Measurements from ENCODE around the gene CUTA. TPM values are rescaled to one million over a fixed set of nuclear protein-coding genes. Genes with fewer than 3 reads are reported as not detected.
A peak's percentile ranks its signal among the peaks of the same experiment; 100 is the strongest.
"Not testable (repeated sequence)": the region's sequence is repeated elsewhere in the genome, so short reads cannot be mapped to it uniquely, and the experiment has no call there.

Gene CUTA
- total RNA-seq, 1 donor from 2014 or later = 74.7 TPM

GRCh38 chr6:33407132-33407718 is 10.7 kb downstream of the CUTA start:
- peak; percentile 72 for DNase-seq (ENCODE audit: low read depth)

GRCh38 chr6:33406126-33406525 is 11.8 kb downstream of the CUTA start:
- no peak for DNase-seq (ENCODE audit: low read depth)

GRCh38 chr6:33405386-33405940 is 12.4 kb downstream of the CUTA start:
- no peak for DNase-seq (ENCODE audit: low read depth)

GRCh38 chr6:33404884-33405283 is 13.0 kb downstream of the CUTA start:
- no peak for DNase-seq (ENCODE audit: low read depth)

GRCh38 chr6:33399881-33400280 is 18.0 kb downstream of the CUTA start:
- DNase-seq (ENCODE audit: low read depth) = not testable (repeated sequence)

GRCh38 chr6:33398601-33399000 is 19.3 kb downstream of the CUTA start:
- DNase-seq (ENCODE audit: low read depth) = not testable (repeated sequence)

GRCh38 chr6:33397541-33397940 is 20.4 kb downstream of the CUTA start:
- no peak for DNase-seq (ENCODE audit: low read depth)

GRCh38 chr6:33392979-33393378 is 24.9 kb downstream of the CUTA start:
- DNase-seq (ENCODE audit: low read depth) = no peak

- no peak for DNase-seq (ENCODE audit: low read depth)
Observed at GRCh38 chr6:33392595-33392948, 25.3 kb downstream of the CUTA start.

- DNase-seq (ENCODE audit: low read depth) = no peak
Observed at GRCh38 chr6:33391922-33392594, 25.8 kb downstream of the CUTA start.

GRCh38 chr6:33391278-33391921 is 26.5 kb downstream of the CUTA start, which contains the start of gene KIFC1:
KIFC1 (plus strand) TSS chr6:33391823; CDS start chr6:33391986, 163 bp downstream.
- peak; percentile 99 for DNase-seq (ENCODE audit: low read depth)

GRCh38 chr6:33390767-33391277 is 27.1 kb downstream of the CUTA start:
- DNase-seq (ENCODE audit: low read depth) = peak; percentile 39

GRCh38 chr6:33390173-33390572 is 27.7 kb downstream of the CUTA start:
- no peak for DNase-seq (ENCODE audit: low read depth)

- DNase-seq (ENCODE audit: low read depth) = peak; percentile 75
Observed at GRCh38 chr6:33384581-33385020, 33.3 kb downstream of the CUTA start.

GRCh38 chr6:33383427-33384185 is 34.3 kb downstream of the CUTA start:
- no peak for DNase-seq (ENCODE audit: low read depth)

GRCh38 chr6:33380272-33380981 is 37.5 kb downstream of the CUTA start:
- no peak for DNase-seq (ENCODE audit: low read depth)

GRCh38 chr6:33379184-33379583 is 38.7 kb downstream of the CUTA start:
- not testable (repeated sequence) for DNase-seq (ENCODE audit: low read depth)

- DNase-seq (ENCODE audit: low read depth) = no peak
Observed at GRCh38 chr6:33377171-33377570, 40.7 kb downstream of the CUTA start.

GRCh38 chr6:33375143-33375671 is 42.7 kb downstream of the CUTA start:
- DNase-seq (ENCODE audit: low read depth) = peak; percentile 91

- peak; percentile 41 for DNase-seq (ENCODE audit: low read depth)
Observed at GRCh38 chr6:33373960-33374910, 43.7 kb downstream of the CUTA start.
